Activated CD4-positive, alpha-beta T cell treated with anti-CD3 and anti-CD28 coated beads, Interleukin-2, amount 10 ng/mL, durations not matched to agents 7 days and 5 days (primary cell): Measurements from ENCODE around the gene KCNF1. TPM values are rescaled to one million over a fixed set of nuclear protein-coding genes. Genes with fewer than 3 reads are reported as not detected.

ENCODE experiments used
- CTCF ChIA-PET: fragments of 350-600 bp; sonication (Branson Sonifier 250); formaldehyde crosslinking; loops from one replicate; lab custom pipeline; 2021; ENCODE audit warnings: antibody characterized with exemption; lab: Charles Lee
- POLR2A ChIA-PET: fragments of 350-600 bp; sonication (Branson Sonifier 250); formaldehyde crosslinking; loops from one replicate; lab custom pipeline; 2021; ENCODE audit warnings: antibody characterized with exemption; lab: Charles Lee
- DNase-seq: peaks from one replicate; pipeline ENCODE4 v3.0.0-alpha.2; 2020
- H3K27ac Mint-ChIP-seq: one replicate; pipeline ENCODE4 v1.8.0; 2021; ENCODE audit warnings: mild to moderate bottlenecking, moderate library complexity, mixed read lengths
- H3K27me3 Mint-ChIP-seq: one replicate; pipeline ENCODE4 v1.8.0; 2021; ENCODE audit warnings: mixed read lengths
- H3K36me3 Mint-ChIP-seq: one replicate; pipeline ENCODE4 v1.8.0; 2021; ENCODE audit warnings: low read depth, mixed read lengths
- H3K4me1 Mint-ChIP-seq: one replicate; pipeline ENCODE4 v1.8.0; 2021; ENCODE audit warnings: mixed read lengths
- H3K4me3 Mint-ChIP-seq: one replicate; pipeline ENCODE4 v1.8.0; 2021; ENCODE audit warnings: mild to moderate bottlenecking, moderate library complexity, mixed read lengths
- H3K9me3 Mint-ChIP-seq: one replicate; pipeline ENCODE4 v1.8.0; 2021; ENCODE audit warnings: mixed read lengths
- total RNA-seq, 2 experiments: library from RNA; stranded (reverse); gene quantifications; one replicate each; pipeline ENCODE4 v1.2.3, GENCODE V29; 2021

The KCNF1 gene
- not detected for total RNA-seq

- Mint-ChIP-seq H3K36me3 (no peaks in the 10 kb centered on the region), H3K27me3 (peaks cover 32% of the 10 kb centered on the region), H3K27ac (no peak within 1 kb of the TSS), H3K9me3 (no peaks in the 10 kb centered on the region), H3K4me1 (peaks cover 2% of the 10 kb centered on the region), H3K4me3 (no peak within 1 kb of the TSS)
- CTCF ChIA-PET: interaction anchor here (0.6 kb wide), 1 partner anchor 172 kb away, joined by 3 read pairs; no protein-coding TSS in a partner anchor
- POLR2A ChIA-PET: no interaction called here
- no peak for DNase-seq
Measured at GRCh38 chr2:10911291-10912075, at the start of gene KCNF1. TSS of gene KCNF1 (plus strand) at chr2:10911934. CDS start at chr2:10912427, 493 bp downstream.

GRCh38 chr2:10862330-10862729, 49.4 kb upstream of the KCNF1 start:
- ChIA-PET POLR2A (interaction anchor here (0.7 kb wide), 1 partner anchor 210 kb away, joined by 3 read pairs; no protein-coding TSS in a partner anchor), CTCF (no interaction called here)
- no peaks in the 10 kb centered on the region for H3K36me3 Mint-ChIP-seq
- H3K27ac Mint-ChIP-seq: no peak overlapping the region
- H3K27me3 Mint-ChIP-seq: peaks cover 30% of the 10 kb centered on the region
- H3K9me3 Mint-ChIP-seq: no peaks in the 10 kb centered on the region
- peaks cover 45% of the 10 kb centered on the region for H3K4me1 Mint-ChIP-seq
- DNase-seq: no peak
- no peak overlapping the region for H3K4me3 Mint-ChIP-seq

- H3K4me1 Mint-ChIP-seq: peaks cover 45% of the 10 kb centered on the region
- peaks cover 30% of the 10 kb centered on the region for H3K27me3 Mint-ChIP-seq
- CTCF ChIA-PET: no interaction called here
- POLR2A ChIA-PET: no interaction called here
- H3K4me3 Mint-ChIP-seq: no peak overlapping the region
- no peaks in the 10 kb centered on the region for H3K9me3 Mint-ChIP-seq
- H3K27ac Mint-ChIP-seq: peak overlapping the region; percentile 64
- H3K36me3 Mint-ChIP-seq: no peaks in the 10 kb centered on the region
- DNase-seq: no peak
Measured at GRCh38 chr2:10863047-10863446, 48.7 kb upstream of the KCNF1 start.

- Mint-ChIP-seq H3K4me1 (peaks cover 45% of the 10 kb centered on the region), H3K27ac (peak overlapping the region; percentile 6), H3K36me3 (no peaks in the 10 kb centered on the region), H3K27me3 (peaks cover 30% of the 10 kb centered on the region), H3K4me3 (no peak overlapping the region), H3K9me3 (no peaks in the 10 kb centered on the region)
- CTCF ChIA-PET: interaction anchor here (0.7 to 1.2 kb wide), 3 partner anchors 17 to 49 kb away, joined by 3 to 5 read pairs (median 5); no protein-coding TSS in a partner anchor
- POLR2A ChIA-PET: no interaction called here
- DNase-seq: no peak
Measured at GRCh38 chr2:10863837-10864236, 47.9 kb upstream of the KCNF1 start.

GRCh38 chr2:10864251-10864650, 47.5 kb upstream of the KCNF1 start:
- Mint-ChIP-seq H3K4me3 (no peak overlapping the region), H3K27me3 (peaks cover 30% of the 10 kb centered on the region), H3K4me1 (peaks cover 45% of the 10 kb centered on the region), H3K27ac (peak overlapping the region; percentile 6), H3K36me3 (no peaks in the 10 kb centered on the region), H3K9me3 (no peaks in the 10 kb centered on the region)
- DNase-seq: no peak
- POLR2A ChIA-PET: no interaction called here
- CTCF ChIA-PET: interaction anchor here (0.7 to 1.2 kb wide), 3 partner anchors 17 to 48 kb away, joined by 3 to 5 read pairs (median 5); no protein-coding TSS in a partner anchor

- DNase-seq: peak; percentile 49
- no peaks in the 10 kb centered on the region for H3K9me3 Mint-ChIP-seq
- peaks cover 45% of the 10 kb centered on the region for H3K4me1 Mint-ChIP-seq
- H3K36me3 Mint-ChIP-seq: no peaks in the 10 kb centered on the region
- ChIA-PET CTCF (interaction anchor here (1.0 to 1.2 kb wide), 4 partner anchors 10 to 259 kb away, joined by 3 to 5 read pairs (median 4); no protein-coding TSS in a partner anchor), POLR2A (no interaction called here)
- H3K4me3 Mint-ChIP-seq: peak overlapping the region; percentile 7
- peaks cover 38% of the 10 kb centered on the region for H3K27me3 Mint-ChIP-seq
- H3K27ac Mint-ChIP-seq: no peak overlapping the region
Measured at GRCh38 chr2:10864861-10865636, 46.7 kb upstream of the KCNF1 start.

- H3K4me1 Mint-ChIP-seq: peaks cover 44% of the 10 kb centered on the region
- peaks cover 43% of the 10 kb centered on the region for H3K27me3 Mint-ChIP-seq
- DNase-seq: no peak
- no peak overlapping the region for H3K27ac Mint-ChIP-seq
- no peaks in the 10 kb centered on the region for H3K36me3 Mint-ChIP-seq
- no peak overlapping the region for H3K4me3 Mint-ChIP-seq
- ChIA-PET POLR2A (interaction anchor here (0.7 kb wide), 1 partner anchor 15 kb away, joined by 3 read pairs; no protein-coding TSS in a partner anchor), CTCF (interaction anchor here (1.0 to 1.2 kb wide), 3 partner anchors 34 to 502 kb away, joined by 3 to 5 read pairs (median 3); no protein-coding TSS in a partner anchor)
- H3K9me3 Mint-ChIP-seq: no peaks in the 10 kb centered on the region
Measured at GRCh38 chr2:10865841-10866240, 45.9 kb upstream of the KCNF1 start.

- Mint-ChIP-seq H3K36me3 (no peaks in the 10 kb centered on the region), H3K9me3 (peaks cover 5% of the 10 kb centered on the region), H3K27ac (no peak overlapping the region), H3K4me3 (no peak overlapping the region), H3K27me3 (peaks cover 48% of the 10 kb centered on the region), H3K4me1 (peaks cover 34% of the 10 kb centered on the region)
- ChIA-PET POLR2A (no interaction called here), CTCF (interaction anchor here (0.7 kb wide), 1 partner anchor 598 kb away, joined by 3 read pairs; no protein-coding TSS in a partner anchor)
- no peak for DNase-seq
Measured at GRCh38 chr2:10867692-10868420, 43.9 kb upstream of the KCNF1 start.

- no peak overlapping the region for H3K27ac Mint-ChIP-seq
- no peak for DNase-seq
- H3K36me3 Mint-ChIP-seq: no peaks in the 10 kb centered on the region
- H3K27me3 Mint-ChIP-seq: peaks cover 48% of the 10 kb centered on the region
- H3K4me3 Mint-ChIP-seq: no peak overlapping the region
- peaks cover 26% of the 10 kb centered on the region for H3K4me1 Mint-ChIP-seq
- H3K9me3 Mint-ChIP-seq: peaks cover 5% of the 10 kb centered on the region
- CTCF ChIA-PET: interaction anchor here (1.0 kb wide), 1 partner anchor 41 kb away, joined by 3 read pairs; no protein-coding TSS in a partner anchor
- POLR2A ChIA-PET: no interaction called here
Measured at GRCh38 chr2:10868465-10869314, 43.0 kb upstream of the KCNF1 start.

- H3K4me3 Mint-ChIP-seq: no peak overlapping the region
- DNase-seq: no peak
- CTCF ChIA-PET: interaction anchor here (0.6 to 2.2 kb wide), 3 partner anchors 13 to 43 kb away, joined by 3 to 9 read pairs (median 4); no protein-coding TSS in a partner anchor
- no peaks in the 10 kb centered on the region for H3K36me3 Mint-ChIP-seq
- no peak overlapping the region for H3K27ac Mint-ChIP-seq
- H3K27me3 Mint-ChIP-seq: peaks cover 31% of the 10 kb centered on the region
- POLR2A ChIA-PET: no interaction called here
- H3K9me3 Mint-ChIP-seq: peaks cover 5% of the 10 kb centered on the region
- no peaks in the 10 kb centered on the region for H3K4me1 Mint-ChIP-seq
Measured at GRCh38 chr2:10871978-10872377, 39.8 kb upstream of the KCNF1 start.

- H3K4me1 Mint-ChIP-seq: no peaks in the 10 kb centered on the region
- no peak overlapping the region for H3K27ac Mint-ChIP-seq
- DNase-seq: no peak
- peaks cover 33% of the 10 kb centered on the region for H3K27me3 Mint-ChIP-seq
- ChIA-PET CTCF (interaction anchor here (0.6 to 2.2 kb wide), 2 partner anchors 18 to 983 kb away, joined by 3 to 9 read pairs; no protein-coding TSS in a partner anchor), POLR2A (no interaction called here)
- H3K36me3 Mint-ChIP-seq: no peaks in the 10 kb centered on the region
- H3K4me3 Mint-ChIP-seq: no peak overlapping the region
- peaks cover 5% of the 10 kb centered on the region for H3K9me3 Mint-ChIP-seq
Measured at GRCh38 chr2:10873171-10873570, 38.6 kb upstream of the KCNF1 start.
